Stimulated activated CD8-positive, alpha-beta memory T cell treated with anti-CD3 and anti-CD28 coated beads, Interleukin-15, amount 100 ng/mL, for 48 hours (primary cell): Measurements from ENCODE around the gene RAD21L1.
A peak's percentile ranks its signal among the peaks of the same experiment; 100 is the strongest.

Experiments used
- DNase-seq, 2 donors: peaks; one replicate each; pipeline ENCODE4 v3.0.0-alpha.2; 2020; ENCODE audit warnings: low read depth in 2 of 2

Gene RAD21L1

GRCh38 chr20:1225783-1226654 lies at the start of gene RAD21L1:
Gene RAD21L1 (plus strand): TSS chr20:1226044. CDS start chr20:1228454, 2,410 bp downstream.
- peak; percentile 61 to 72 for DNase-seq

- DNase-seq = no peak
Measured at GRCh38 chr20:1177680-1178079, 48.2 kb upstream of the RAD21L1 start.

- DNase-seq = no peak
Measured at GRCh38 chr20:1178103-1178502, 47.7 kb upstream of the RAD21L1 start.

GRCh38 chr20:1178623-1179022 lies 47.2 kb upstream of the RAD21L1 start:
- no peak for DNase-seq

GRCh38 chr20:1180949-1181348 lies 44.9 kb upstream of the RAD21L1 start:
- DNase-seq = no peak

- no peak for DNase-seq
Measured at GRCh38 chr20:1182106-1182505, 43.7 kb upstream of the RAD21L1 start.

- no peak for DNase-seq
Measured at GRCh38 chr20:1183153-1183552, 42.7 kb upstream of the RAD21L1 start.

- DNase-seq = no peak
Measured at GRCh38 chr20:1184260-1184637, 41.6 kb upstream of the RAD21L1 start.

- no peak for DNase-seq
Measured at GRCh38 chr20:1184638-1185315, 41.1 kb upstream of the RAD21L1 start, which contains the start of gene TMEM74B. Gene TMEM74B (minus strand): TSS chr20:1184981. CDS start chr20:1183801, 1,180 bp downstream.

- DNase-seq = no peak
Measured at GRCh38 chr20:1185316-1185741, 40.5 kb upstream of the RAD21L1 start.

- peak; percentile 13 to 34 for DNase-seq
Measured at GRCh38 chr20:1185790-1186334, 40.0 kb upstream of the RAD21L1 start.

GRCh38 chr20:1186367-1186991 lies 39.4 kb upstream of the RAD21L1 start:
- no peak for DNase-seq

GRCh38 chr20:1187605-1188171 lies 38.2 kb upstream of the RAD21L1 start:
- no peak for DNase-seq

- DNase-seq = no peak
Measured at GRCh38 chr20:1188347-1188746, 37.5 kb upstream of the RAD21L1 start.

GRCh38 chr20:1189827-1190226 lies 36.0 kb upstream of the RAD21L1 start:
- DNase-seq = no peak

- no peak for DNase-seq
Measured at GRCh38 chr20:1190847-1191246, 35.0 kb upstream of the RAD21L1 start.

GRCh38 chr20:1191299-1191698 lies 34.5 kb upstream of the RAD21L1 start:
- DNase-seq = no peak

- no peak for DNase-seq
Measured at GRCh38 chr20:1195226-1195625, 30.6 kb upstream of the RAD21L1 start.

GRCh38 chr20:1196634-1197033 lies 29.2 kb upstream of the RAD21L1 start:
- no peak for DNase-seq

GRCh38 chr20:1197801-1198200 lies 28.0 kb upstream of the RAD21L1 start:
- no peak for DNase-seq

- no peak for DNase-seq
Measured at GRCh38 chr20:1198751-1199150, 27.1 kb upstream of the RAD21L1 start.
